Measurements from ENCODE around the gene VMP1.

VMP1 gene

GRCh38 chr17:59760160-59760559 is 52.7 kb downstream of the VMP1 start:
- Histone ChIP-seq H3K27me3 (ENCODE audit: insufficient read depth, poor library complexity, severe bottlenecking) (no peaks in the 10 kb centered on the region), H3K4me3 (replicated peaks; ENCODE audit: insufficient read depth, low read length) (no peak overlapping the region), H3K27ac (replicated peaks) (no peak overlapping the region; the same call in 1 of the 2 replicates)
- DNase-seq (ENCODE audit: low read depth in 1 of 2, low spot score in 1 of 2), result no peak
- no peak for TF ChIP-seq GABPA (IDR thresholded peaks at IDR 0.05; ENCODE audit: low read depth)
- TF ChIP-seq CTCF (IDR thresholded peaks at IDR 0.05; ENCODE audit: insufficient read depth, low read length), result no peak
- TF ChIP-seq POLR2AphosphoS5 (IDR thresholded peaks at IDR 0.05; ENCODE audit: low read depth), result no peak
- no peak for TF ChIP-seq REST (IDR thresholded peaks at IDR 0.05; ENCODE audit: insufficient replicate concordance, low read depth)
- TF ChIP-seq SPI1 (IDR thresholded peaks at IDR 0.05; ENCODE audit: borderline replicate concordance, low read depth), result no peak

GRCh38 chr17:59761385-59762048 is 54.1 kb downstream of the VMP1 start:
- Histone ChIP-seq H3K27ac (replicated peaks) (no peak overlapping the region; the same call in 1 of the 2 replicates), H3K27me3 (ENCODE audit: insufficient read depth, poor library complexity, severe bottlenecking) (no peaks in the 10 kb centered on the region), H3K4me3 (replicated peaks; ENCODE audit: insufficient read depth, low read length) (no peak overlapping the region)
- TF ChIP-seq SPI1 (IDR thresholded peaks at IDR 0.05; ENCODE audit: borderline replicate concordance, low read depth), result no peak
- no peak for TF ChIP-seq CTCF (IDR thresholded peaks at IDR 0.05; ENCODE audit: insufficient read depth, low read length)
- TF ChIP-seq POLR2AphosphoS5 (IDR thresholded peaks at IDR 0.05; ENCODE audit: low read depth), result no peak
- no peak for TF ChIP-seq REST (IDR thresholded peaks at IDR 0.05; ENCODE audit: insufficient replicate concordance, low read depth)
- no peak for TF ChIP-seq GABPA (IDR thresholded peaks at IDR 0.05; ENCODE audit: low read depth)
- DNase-seq (ENCODE audit: low read depth in 1 of 2, low spot score in 1 of 2), result no peak

- no peak for DNase-seq (ENCODE audit: low read depth in 1 of 2, low spot score in 1 of 2)
- no peak overlapping the region for H3K27ac ChIP-seq (replicated peaks)
Measured at GRCh38 chr17:59762049-59762823, 54.8 kb downstream of the VMP1 start.

More at GRCh38 chr17:59762049-59762823, 54.8 kb downstream of the VMP1 start:
- H3K27me3 ChIP-seq (ENCODE audit: insufficient read depth, poor library complexity, severe bottlenecking), result no peaks in the 10 kb centered on the region
- TF ChIP-seq REST (IDR thresholded peaks at IDR 0.05; ENCODE audit: insufficient replicate concordance, low read depth) (no peak), CTCF (IDR thresholded peaks at IDR 0.05; ENCODE audit: insufficient read depth, low read length) (no peak), POLR2AphosphoS5 (IDR thresholded peaks at IDR 0.05; ENCODE audit: low read depth) (no peak), GABPA (IDR thresholded peaks at IDR 0.05; ENCODE audit: low read depth) (no peak), SPI1 (IDR thresholded peaks at IDR 0.05; ENCODE audit: borderline replicate concordance, low read depth) (no peak)
- H3K4me3 ChIP-seq (replicated peaks; ENCODE audit: insufficient read depth, low read length), result no peak overlapping the region
